GM18517 (cell line): Measurements from ENCODE around the gene ZNF714.
"Not testable (repeated sequence)": the region's sequence is repeated elsewhere in the genome, so short reads cannot be mapped to it uniquely, and the experiment has no call there.

Experiments
- ATAC-seq: cut with Tn5 transposase; IDR thresholded peaks from one replicate; pipeline ENCODE4 v1.9.1; 2021; ENCODE audit warnings: mild to moderate bottlenecking, moderate library complexity; ENCODE audit not compliant: unreplicated experiment

ZNF714 gene

DNA sequence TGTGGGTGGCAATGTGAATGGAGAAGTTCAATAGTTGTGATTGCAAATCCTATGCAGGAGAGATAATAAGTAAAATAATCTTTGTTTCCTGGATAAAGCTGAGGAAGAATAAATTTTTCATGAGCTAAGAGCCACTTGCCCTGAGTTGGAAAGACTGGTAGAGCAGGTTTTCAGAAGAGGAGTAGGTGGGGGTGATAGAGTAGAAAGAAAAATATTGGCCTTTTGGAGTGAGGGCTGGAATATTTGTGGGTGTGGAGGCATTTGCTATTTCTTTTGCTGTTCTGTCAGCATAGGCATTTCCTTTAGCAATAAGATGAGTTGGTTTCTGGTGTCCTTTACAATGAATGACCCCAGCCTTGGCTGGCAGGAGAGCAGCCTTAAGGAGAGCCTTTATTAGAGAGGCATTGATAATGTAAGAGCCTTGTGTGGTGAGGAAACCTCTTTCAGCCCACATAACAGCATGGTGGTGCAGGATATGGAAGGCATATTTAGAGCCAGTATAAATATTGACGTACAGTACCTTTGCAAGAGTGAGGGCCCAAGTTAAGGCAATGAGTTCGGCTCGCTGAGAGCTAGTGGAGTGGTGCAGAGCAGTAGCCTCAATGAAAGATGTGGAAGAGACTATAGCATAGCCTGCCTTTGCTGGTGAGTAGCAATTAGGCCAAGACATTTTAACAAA lies 48.2 kb downstream of the ZNF714 start:
- no peak for ATAC-seq

DNA sequence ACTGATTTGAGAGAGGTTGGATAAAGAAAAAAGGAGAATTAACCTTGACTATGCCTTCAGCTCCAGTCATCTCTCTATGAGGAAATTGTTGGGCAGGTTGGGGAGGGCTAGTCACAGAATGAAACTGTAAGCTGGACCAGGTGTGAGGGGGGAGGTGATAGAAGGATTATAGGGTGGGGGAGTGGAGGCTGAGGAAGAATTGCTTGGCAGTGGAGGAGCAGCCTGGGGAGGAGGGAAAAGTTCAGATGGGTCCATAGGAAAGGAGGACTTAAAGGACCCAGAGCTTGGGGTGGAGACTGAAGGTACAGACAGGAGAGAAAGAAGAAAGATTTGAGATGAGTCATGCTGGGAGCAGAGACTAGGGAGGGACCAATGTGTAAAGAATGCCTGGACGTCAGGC lies 51.6 kb downstream of the ZNF714 start:
- no peak for ATAC-seq

DNA sequence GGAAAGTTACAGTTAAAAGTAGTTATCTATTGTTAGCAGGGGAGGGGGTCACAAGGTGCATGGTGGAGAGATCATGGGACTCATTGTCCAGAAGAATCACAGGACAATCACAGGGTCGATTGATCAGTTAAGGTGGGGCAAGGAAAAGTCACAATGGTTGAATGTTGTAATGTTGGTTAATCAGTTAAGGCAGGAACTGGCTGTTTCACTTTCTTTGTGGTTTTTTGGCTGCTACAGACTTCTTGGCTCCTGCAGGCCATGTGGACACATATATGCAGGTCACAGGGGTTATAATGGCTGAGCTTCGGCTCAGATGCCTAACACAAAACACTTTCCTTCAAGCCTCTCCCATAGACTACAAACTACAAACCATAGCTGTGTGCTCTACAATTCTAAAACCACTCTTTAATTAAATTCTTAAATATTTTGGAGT lies 52.9 kb downstream of the ZNF714 start:
- ATAC-seq, result no peak

DNA sequence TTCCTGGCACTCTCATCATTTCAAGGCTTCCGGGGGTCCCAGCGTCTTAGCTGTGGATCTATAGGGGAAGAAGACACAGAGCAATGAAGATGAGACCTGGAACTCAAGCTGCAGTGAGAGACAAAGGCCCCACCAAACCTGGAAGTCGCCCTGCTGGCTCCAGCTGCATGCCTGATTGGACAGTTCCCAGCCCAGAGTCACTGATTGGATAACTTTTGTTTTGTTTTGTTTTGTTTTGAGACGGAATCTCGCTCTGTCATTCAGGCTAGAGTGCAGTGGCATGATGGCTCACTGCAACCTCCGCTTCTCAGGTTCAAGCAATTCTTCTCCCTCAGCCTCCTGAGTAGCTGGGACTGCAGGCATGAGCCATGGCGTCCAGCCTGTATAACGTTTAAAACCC lies 53.4 kb downstream of the ZNF714 start:
- no peak for ATAC-seq

DNA sequence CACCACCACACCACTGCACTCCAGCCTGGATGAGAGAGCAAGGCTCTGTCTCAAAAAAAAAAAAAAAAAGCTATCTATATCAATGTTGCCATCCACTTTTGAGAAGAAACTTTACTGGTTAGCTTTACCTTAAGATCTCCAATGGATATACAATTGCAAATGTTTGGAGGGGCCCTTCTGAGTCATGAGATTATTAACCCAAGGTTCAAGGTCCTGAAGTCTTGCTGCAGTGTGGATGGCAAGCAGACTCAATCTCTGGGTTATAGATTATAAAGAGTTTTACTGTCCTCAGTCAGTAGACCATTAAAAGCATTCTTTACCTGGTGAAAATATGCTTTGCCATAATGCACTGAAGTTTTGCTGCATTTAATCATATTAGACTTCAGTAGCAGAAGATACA lies 56.1 kb downstream of the ZNF714 start:
- ATAC-seq, result no peak

DNA sequence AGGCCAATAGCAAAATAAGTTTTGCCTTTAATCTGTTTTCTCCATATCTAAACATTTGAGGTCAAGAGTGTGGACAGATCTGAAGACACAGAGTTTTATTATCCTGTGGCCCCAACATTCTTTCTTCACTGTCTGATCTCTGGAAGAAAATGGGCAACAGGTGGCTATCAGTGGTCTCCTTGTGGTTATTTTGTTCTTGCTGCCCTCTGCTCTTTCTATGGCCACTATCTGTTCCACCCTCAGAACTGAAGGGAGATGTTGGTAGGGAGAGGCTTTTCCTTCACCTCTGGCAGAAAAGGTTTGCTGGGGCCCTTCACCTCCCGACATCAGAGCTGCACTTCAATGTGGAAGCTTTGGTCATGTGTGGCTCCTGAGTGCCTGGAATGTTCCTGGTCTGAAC lies 59.0 kb downstream of the ZNF714 start:
- not testable (repeated sequence) for ATAC-seq

DNA sequence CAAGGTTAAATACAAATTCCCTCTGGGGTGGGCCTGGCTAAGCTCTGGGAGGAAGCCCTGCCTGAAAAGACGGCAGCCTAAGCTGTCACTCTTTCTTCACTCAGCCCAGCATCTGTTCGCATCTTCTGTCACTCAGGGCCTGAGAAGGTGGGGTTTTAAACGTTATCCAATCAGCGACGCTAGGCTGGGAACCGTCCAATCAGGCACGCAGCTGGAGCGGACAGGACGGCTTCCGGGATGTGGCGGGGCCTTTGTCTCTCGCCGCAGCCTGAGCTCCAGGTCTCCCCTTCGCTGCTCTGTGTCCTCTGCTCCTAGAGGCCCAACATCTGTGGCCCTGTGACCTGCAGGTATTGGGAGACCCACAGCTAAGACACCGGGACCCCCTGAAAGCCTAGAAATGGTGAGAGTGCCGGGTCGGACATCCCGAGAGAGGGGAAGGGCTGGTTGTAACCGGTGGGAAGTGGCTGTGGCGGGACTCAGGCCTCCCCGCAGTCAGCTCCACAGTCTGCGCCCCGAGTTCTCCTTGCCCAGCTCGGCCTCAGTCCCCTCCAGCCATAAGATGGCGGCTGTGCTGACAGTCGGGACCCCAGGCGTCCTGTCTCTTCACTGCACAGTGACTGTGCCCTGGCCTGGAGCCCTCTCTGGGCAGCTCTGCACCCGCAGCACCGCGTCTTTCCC lies 59.9 kb downstream of the ZNF714 start, which contains the start of gene ZNF431:
Gene ZNF431, plus strand, starts transcription at position 254 of the 678 bp plus-strand sequence. Its CDS starts 144 bp downstream, at position 398.
- ATAC-seq, result peak; percentile 99

DNA sequence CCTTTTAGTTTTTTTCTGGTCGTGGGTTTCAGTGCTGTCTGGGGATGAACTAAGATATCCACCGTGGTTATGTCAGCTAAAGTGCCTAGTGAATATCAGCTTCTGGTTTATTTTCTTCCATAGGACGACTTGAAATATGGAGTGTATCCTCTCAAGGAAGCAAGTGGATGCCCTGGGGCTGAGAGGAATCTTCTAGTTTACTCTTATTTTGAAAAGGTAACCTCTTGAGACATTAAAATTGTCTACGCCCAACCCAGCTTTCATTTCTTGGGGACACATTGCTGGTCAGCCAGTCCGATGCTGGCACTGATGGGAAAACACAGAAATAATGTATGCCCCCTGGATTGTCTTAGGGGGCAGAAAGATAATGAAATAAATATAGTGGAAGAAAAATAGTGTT lies 61.4 kb downstream of the ZNF714 start:
- ATAC-seq, result no peak

DNA sequence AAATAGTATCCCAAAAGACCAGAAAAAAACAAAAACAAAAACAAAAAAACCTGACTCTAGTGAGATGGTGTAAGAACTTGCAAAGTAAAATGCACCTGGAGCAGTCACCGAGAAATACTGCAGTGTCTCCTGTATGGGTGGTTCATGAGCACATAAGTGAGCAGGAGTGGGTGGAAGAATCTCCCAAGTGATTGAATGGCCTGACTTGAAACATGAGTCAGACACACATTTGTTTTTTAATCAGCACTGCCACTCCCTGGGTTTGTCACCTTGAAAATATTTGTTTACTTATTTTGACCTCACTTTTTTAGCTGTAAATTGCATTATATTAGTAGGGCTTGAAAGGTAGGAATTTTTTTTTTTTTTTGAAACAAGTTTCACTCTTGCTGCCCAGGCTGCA lies 61.9 kb downstream of the ZNF714 start:
- ATAC-seq, result no peak

DNA sequence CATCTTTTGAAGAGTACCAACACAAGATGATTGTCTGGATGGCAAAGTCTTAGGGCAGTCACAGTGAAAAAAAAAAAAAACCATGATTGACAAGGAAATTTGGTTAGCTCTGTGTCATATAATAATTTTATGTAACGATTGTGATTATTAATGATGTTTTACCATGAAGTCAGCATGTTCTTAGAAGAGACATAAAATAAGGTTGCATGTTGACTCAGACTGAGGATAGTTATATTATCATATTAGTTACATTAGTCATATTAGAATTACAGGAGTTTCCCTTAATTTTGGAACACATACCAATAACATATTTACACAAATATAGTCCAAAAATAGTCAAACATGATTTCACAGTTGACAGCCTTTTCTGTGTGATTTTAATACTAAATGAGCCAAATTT lies 65.5 kb downstream of the ZNF714 start:
- ATAC-seq, result no peak

DNA sequence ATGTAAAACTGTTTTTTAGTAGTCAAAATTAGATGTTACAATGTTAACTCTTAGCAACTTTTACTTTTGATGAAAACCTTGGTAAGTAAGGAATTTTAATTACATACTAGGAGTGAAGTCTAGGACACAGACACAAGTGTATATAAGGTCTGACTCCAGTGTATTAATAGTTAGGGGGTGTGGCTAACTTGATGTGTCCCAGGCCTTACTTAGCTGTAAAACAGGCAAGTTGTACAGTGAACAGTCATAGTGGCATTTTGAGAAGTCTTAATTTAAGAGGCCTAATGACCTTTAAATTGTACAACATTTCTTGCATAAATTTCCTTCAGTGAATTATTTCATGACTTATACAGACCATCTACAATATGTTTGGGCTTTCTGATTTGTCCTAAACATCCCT lies 66.7 kb downstream of the ZNF714 start:
- ATAC-seq, result no peak

DNA sequence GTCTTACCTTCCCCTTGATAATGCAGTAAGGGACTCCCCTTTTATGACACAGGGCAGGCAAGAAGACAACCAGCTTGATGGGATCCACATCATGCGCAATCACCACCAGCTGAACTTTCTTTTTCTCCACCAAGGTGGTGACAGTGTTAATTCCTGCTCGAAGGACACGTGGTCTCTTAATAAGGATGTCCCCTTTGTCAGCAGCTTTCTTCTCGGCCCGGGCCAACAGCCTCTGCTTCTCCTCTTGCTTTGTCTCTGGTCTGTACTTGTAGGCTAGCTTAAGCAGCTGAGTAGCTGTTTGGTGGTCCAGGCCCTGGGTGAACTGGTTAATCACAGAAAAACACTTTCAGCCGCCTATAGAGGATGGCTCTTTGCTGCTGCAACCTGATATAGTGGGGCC lies 67.9 kb downstream of the ZNF714 start:
- ATAC-seq, result no peak

DNA sequence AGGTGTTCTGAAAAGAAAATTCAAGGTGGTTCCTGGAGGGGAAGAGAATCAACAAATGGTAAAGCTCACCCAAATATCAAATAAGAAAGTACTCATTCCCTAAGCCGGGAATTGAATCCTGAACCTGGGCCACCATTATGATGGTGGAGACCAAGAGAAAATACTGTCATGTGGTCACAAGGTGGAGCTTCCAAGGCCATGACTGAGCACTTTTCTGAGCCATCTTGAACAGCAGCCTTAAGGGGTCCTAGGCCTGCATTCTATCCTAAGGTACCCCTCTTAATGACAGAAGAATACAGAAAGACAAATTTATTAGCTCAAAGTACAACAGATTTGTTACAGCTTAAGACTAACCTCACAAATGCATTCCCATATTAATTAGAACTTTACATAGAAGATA lies 69.5 kb downstream of the ZNF714 start:
- no peak for ATAC-seq

DNA sequence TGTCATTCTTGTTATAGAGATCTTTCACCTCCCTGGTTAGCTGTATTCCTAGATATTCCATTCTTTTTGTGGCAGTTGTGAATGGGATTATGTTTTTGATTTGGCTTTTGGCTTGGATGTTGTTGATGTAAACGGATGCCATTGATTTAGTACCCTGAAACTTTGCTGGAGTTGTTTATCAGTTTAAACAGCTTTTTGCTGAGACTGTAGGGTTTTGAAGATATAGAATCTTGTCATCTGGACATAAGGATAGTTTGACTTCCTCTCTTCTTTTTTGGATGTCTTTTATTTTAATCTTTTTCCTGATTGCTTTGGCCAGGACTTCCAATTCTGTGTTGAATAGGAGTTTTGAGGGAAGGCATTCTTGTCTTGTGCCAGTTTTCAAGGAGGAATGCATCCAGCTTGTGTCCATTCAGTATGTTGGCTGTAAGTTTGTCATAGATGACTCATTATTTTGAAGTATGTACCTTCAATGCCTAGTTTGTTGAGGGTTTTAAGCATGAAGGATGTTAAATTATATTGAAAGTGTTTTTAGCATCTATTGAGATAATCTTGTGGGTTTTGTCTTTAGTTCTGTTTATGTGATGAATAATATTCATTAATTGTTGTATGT lies 76.6 kb downstream of the ZNF714 start:
- no peak for ATAC-seq

DNA sequence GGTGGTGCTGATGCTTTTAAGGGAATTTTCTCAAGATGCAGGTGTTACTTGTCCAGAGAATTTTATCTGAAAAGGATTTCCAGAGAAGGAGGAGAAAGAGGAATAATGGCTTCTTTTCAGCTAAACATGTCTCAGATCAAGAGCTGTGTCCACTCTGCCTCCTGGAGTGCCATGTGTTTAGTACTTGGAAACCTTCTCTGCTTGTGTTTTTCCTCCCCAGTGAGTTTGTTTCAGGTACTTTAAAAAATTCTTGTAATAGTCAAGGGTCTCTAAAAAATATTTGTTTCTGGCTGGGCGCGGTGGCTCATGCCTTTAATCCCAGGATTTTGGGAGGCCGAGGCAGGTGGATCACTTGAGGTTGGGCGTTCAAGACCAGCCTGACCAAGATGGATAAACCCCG lies 82.5 kb downstream of the ZNF714 start:
- ATAC-seq, result no peak

DNA sequence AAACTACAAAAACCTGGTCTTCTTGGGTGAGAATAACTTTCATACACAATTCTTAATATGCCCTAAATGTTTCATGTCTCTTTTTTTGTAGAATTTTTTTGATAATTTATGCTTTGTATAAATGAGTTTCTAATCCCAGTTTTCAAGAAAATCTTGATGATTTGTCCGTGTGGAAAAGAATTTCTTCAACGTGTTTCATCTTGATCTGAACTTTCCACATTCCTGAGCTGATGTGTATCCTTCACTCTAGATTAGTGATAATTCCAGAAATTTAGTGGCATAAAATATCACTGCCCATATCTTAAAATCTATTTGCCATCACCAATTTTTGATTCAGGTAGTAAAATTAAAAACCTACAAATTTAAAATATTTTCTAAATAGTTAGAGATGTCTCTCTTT lies 84.4 kb downstream of the ZNF714 start:
- no peak for ATAC-seq
